ENCODE results near the gene ANKRD6. TPM values are rescaled to one million over a fixed set of nuclear protein-coding genes. Genes with fewer than 3 reads are reported as not detected.

Gene ANKRD6
- total RNA-seq, 1 donor from 2014 or later, result 13.5 TPM

- H3K27ac ChIP-seq (ENCODE audit: low read depth, low read length), result no peak overlapping the region
- DNase-seq (ENCODE audit: low read depth), result no peak
- H3K9me3 ChIP-seq (ENCODE audit: insufficient read depth, low read depth, low read length), result no peaks in the 10 kb centered on the region
- no peak overlapping the region for H3K4me3 ChIP-seq (ENCODE audit: insufficient read depth, low read depth, low read length)
- no peak overlapping the region for H3K4me2 ChIP-seq (ENCODE audit: low read length)
- H2AFZ ChIP-seq (ENCODE audit: low read depth, low read length), result no peak overlapping the region
- H3K79me2 ChIP-seq (ENCODE audit: insufficient read depth, low read length), result no peaks in the 10 kb centered on the region
- TF ChIP-seq EZH2 (IDR thresholded peaks at IDR 0.05; ENCODE audit: insufficient read depth, low read length), result no peak
- no peak for TF ChIP-seq CTCF (IDR thresholded peaks at IDR 0.05; ENCODE audit: insufficient read depth, low read depth, low read length)
- FAIRE-seq, result no peak
- no peaks in the 10 kb centered on the region for H3K9me3 Mint-ChIP-seq (ENCODE audit: unreplicated experiment)
- peak overlapping the region; percentile 7 for H3K27ac Mint-ChIP-seq (ENCODE audit: unreplicated experiment)
- H3K4me1 ChIP-seq (ENCODE audit: insufficient read depth, low read length), result peaks cover 13% of the 10 kb centered on the region
- no peak overlapping the region for H3K4me3 Mint-ChIP-seq (ENCODE audit: unreplicated experiment)
- H3K36me3 Mint-ChIP-seq (ENCODE audit: low read depth, unreplicated experiment), result no peaks in the 10 kb centered on the region
- peaks cover 15% of the 10 kb centered on the region for H3K4me1 Mint-ChIP-seq (ENCODE audit: low read depth, unreplicated experiment)
- H4K20me1 ChIP-seq (ENCODE audit: insufficient read depth, low read length), result no peaks in the 10 kb centered on the region
- H3K9ac ChIP-seq (ENCODE audit: low read length), result no peak overlapping the region
- H3K27me3 Mint-ChIP-seq (ENCODE audit: low read depth, unreplicated experiment), result peaks cover 4% of the 10 kb centered on the region
- H3K36me3 ChIP-seq (ENCODE audit: insufficient read depth, low read length), result no peaks in the 10 kb centered on the region
- peaks cover 9% of the 10 kb centered on the region for H3K27me3 ChIP-seq (ENCODE audit: insufficient read depth, low read length)
These were observed 3.3 kb downstream of the ANKRD6 start for GRCh38 chr6:89436226-89436625.

GRCh38 chr6:89438248-89438647 lies 5.3 kb downstream of the ANKRD6 start:
- H4K20me1 ChIP-seq (ENCODE audit: insufficient read depth, low read length), result no peaks in the 10 kb centered on the region
- no peak overlapping the region for H3K27ac ChIP-seq (ENCODE audit: low read depth, low read length)
- no peak for DNase-seq (ENCODE audit: low read depth)
- H3K79me2 ChIP-seq (ENCODE audit: insufficient read depth, low read length), result no peaks in the 10 kb centered on the region
- Mint-ChIP-seq H3K27ac (ENCODE audit: unreplicated experiment) (no peak overlapping the region), H3K27me3 (ENCODE audit: low read depth, unreplicated experiment) (no peaks in the 10 kb centered on the region), H3K4me3 (ENCODE audit: unreplicated experiment) (no peak overlapping the region), H3K36me3 (ENCODE audit: low read depth, unreplicated experiment) (no peaks in the 10 kb centered on the region), H3K9me3 (ENCODE audit: unreplicated experiment) (no peaks in the 10 kb centered on the region), H3K4me1 (ENCODE audit: low read depth, unreplicated experiment) (peaks cover 15% of the 10 kb centered on the region)
- no peak for FAIRE-seq
- TF ChIP-seq EZH2 (IDR thresholded peaks at IDR 0.05; ENCODE audit: insufficient read depth, low read length) (no peak), CTCF (IDR thresholded peaks at IDR 0.05; ENCODE audit: insufficient read depth, low read depth, low read length) (no peak)
- H3K4me2 ChIP-seq (ENCODE audit: low read length), result no peak overlapping the region
- H3K4me1 ChIP-seq (ENCODE audit: insufficient read depth, low read length), result peaks cover 8% of the 10 kb centered on the region
- no peaks in the 10 kb centered on the region for H3K36me3 ChIP-seq (ENCODE audit: insufficient read depth, low read length)
- no peak overlapping the region for H2AFZ ChIP-seq (ENCODE audit: low read depth, low read length)
- H3K9ac ChIP-seq (ENCODE audit: low read length), result no peak overlapping the region
- peaks cover 9% of the 10 kb centered on the region for H3K27me3 ChIP-seq (ENCODE audit: insufficient read depth, low read length)
- no peaks in the 10 kb centered on the region for H3K9me3 ChIP-seq (ENCODE audit: insufficient read depth, low read depth, low read length)
- no peak overlapping the region for H3K4me3 ChIP-seq (ENCODE audit: insufficient read depth, low read depth, low read length)

- peaks cover 15% of the 10 kb centered on the region for H3K4me1 Mint-ChIP-seq (ENCODE audit: low read depth, unreplicated experiment)
- Histone ChIP-seq H4K20me1 (ENCODE audit: insufficient read depth, low read length) (no peaks in the 10 kb centered on the region), H2AFZ (ENCODE audit: low read depth, low read length) (no peak overlapping the region), H3K4me1 (ENCODE audit: insufficient read depth, low read length) (peaks cover under 1% of the 10 kb centered on the region), H3K27me3 (ENCODE audit: insufficient read depth, low read length) (peaks cover 3% of the 10 kb centered on the region), H3K27ac (ENCODE audit: low read depth, low read length) (no peak overlapping the region), H3K9ac (ENCODE audit: low read length) (no peak overlapping the region), H3K36me3 (ENCODE audit: insufficient read depth, low read length) (no peaks in the 10 kb centered on the region), H3K4me2 (ENCODE audit: low read length) (no peak overlapping the region), H3K4me3 (ENCODE audit: insufficient read depth, low read depth, low read length) (no peak overlapping the region), H3K79me2 (ENCODE audit: insufficient read depth, low read length) (no peaks in the 10 kb centered on the region), H3K9me3 (ENCODE audit: insufficient read depth, low read depth, low read length) (no peaks in the 10 kb centered on the region)
- no peak overlapping the region for H3K4me3 Mint-ChIP-seq (ENCODE audit: unreplicated experiment)
- no peak for TF ChIP-seq EZH2 (IDR thresholded peaks at IDR 0.05; ENCODE audit: insufficient read depth, low read length)
- no peak for TF ChIP-seq CTCF (IDR thresholded peaks at IDR 0.05; ENCODE audit: insufficient read depth, low read depth, low read length)
- no peaks in the 10 kb centered on the region for H3K9me3 Mint-ChIP-seq (ENCODE audit: unreplicated experiment)
- DNase-seq (ENCODE audit: low read depth) (no peak), FAIRE-seq (no peak)
- H3K27me3 Mint-ChIP-seq (ENCODE audit: low read depth, unreplicated experiment), result no peaks in the 10 kb centered on the region
- H3K27ac Mint-ChIP-seq (ENCODE audit: unreplicated experiment), result no peak overlapping the region
- no peaks in the 10 kb centered on the region for H3K36me3 Mint-ChIP-seq (ENCODE audit: low read depth, unreplicated experiment)
These were observed 6.1 kb downstream of the ANKRD6 start for GRCh38 chr6:89439014-89439413.

All from astrocyte (in vitro differentiated cells and primary cell).